Suppressor macrophage treated with lipopolysaccharide for 4 hours (primary cell): Measurements from ENCODE around the gene GET3.
A peak's percentile ranks its signal among the peaks of the same experiment; 100 is the strongest.
"Not testable (repeated sequence)": the region's sequence is repeated elsewhere in the genome, so short reads cannot be mapped to it uniquely, and the experiment has no call there.

Experiments used
- DNase-seq: peaks from one replicate; pipeline ENCODE4 v3.0.0-alpha.2; 2020

The GET3 gene

GRCh38 chr19:12736995-12737834 is at the start of gene GET3:
Gene GET3 (plus strand): TSS chr19:12737497. CDS start chr19:12737506, 9 bp downstream.
- DNase-seq = peak; percentile 95

DNA sequence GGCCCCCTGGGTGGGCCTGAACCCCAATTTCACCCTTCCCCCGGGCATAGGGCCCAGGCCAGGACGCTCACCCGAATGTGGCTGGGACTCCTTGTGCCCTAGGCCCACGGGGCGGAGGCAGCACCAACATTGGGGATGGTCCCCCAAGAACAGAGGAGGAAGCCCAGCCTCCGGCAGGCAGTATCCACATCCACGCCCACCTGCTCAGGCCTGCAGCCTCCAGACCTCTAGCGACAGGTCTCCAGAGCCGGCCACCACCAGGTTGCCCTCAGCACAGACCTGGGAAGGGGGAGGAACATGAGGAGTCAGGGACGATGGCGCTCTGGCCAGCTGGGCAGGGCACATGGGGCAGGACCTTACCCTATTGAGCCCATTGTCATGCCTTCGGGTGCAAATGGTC is 48.3 kb upstream of the GET3 start:
- DNase-seq = no peak

DNA sequence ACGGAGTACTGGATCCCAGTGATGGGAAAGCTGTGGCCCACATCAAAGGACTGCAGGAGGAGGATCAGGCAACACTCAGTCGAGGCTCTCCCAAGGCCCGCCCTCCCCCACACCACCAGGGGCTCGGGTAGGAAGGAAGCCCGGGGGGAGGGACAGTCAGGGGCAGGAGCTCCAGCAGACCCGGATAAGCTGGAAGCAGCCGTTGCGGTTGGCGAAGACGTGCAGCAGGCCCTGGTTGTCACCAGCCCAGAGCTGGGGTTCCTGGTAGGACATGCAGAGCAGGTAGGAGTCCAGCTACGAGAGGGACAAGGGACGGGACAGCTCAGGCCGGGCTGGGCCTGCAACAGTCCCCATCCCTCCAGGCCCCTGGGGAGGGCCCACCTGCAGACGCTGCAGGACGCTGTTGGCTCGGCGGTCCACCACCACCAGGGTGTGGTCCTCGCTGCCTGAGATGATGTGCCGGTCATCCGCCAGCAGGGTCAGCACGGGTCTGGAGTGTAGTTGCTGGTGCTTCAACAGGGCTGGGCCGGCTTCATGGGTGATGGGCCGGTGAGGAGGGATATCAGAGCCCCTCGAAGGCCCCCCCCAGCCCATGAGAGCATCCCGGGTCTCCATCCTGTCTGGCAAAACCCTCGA is 47.6 kb upstream of the GET3 start:
- DNase-seq = no peak

DNA sequence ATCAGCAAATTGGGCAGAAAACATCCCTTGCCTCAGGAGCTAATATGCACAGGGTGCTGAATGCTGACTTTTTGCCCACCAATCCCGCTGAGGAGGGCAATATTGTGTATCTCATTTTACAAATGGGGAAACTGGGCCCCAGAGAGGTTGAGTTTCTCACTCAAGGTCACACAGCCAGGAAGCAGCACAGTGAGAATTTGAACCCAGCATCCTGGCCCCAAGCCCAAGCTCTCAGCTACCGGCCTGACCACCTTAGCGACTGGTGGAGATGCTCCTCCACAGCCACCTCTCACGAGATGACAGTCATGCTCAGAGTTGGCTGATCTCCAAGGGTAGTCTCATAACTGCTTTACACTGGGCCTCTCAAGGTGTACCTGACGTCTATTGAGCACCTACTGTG is 44.3 kb upstream of the GET3 start:
- DNase-seq = no peak

DNA sequence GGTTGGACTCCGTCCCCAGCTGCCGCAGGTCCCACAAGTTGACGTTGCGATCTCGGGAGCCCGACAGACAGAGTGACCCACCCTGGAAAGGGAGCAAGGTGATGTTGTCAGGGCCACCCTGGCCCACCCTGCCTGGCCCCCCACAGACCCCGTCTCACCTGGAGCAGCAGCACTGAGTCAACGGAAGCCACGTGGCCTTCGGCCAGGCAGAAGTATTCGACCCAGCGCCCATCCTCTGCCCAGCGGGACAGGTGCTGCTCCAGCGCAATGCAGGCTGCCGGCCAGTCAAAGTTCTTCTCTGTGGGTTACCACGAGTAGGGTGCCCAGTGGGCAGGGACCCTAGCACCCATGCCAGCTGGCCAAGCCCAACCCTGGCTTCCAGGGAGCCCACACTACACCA is 42.7 kb upstream of the GET3 start:
- no peak for DNase-seq

DNA sequence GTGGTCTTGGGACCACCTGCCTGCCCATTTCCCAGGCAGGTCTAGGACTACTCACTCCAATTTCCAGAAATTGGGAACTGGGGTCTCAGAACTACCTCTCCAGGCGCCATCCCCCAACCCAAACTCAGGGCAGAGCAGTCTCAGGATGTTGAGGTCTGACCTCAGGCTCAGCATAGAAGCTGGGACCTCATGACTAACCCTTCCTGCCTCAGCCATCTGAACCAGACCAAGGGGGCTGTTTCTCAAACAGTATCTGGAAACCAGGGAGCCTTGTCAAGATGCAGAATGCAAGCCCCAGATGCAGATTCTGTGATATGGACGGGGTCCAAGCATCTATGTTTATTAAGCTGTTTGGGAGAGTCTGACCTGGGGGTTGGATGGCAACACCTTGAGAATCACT is 42.2 kb upstream of the GET3 start:
- no peak for DNase-seq

GRCh38 chr19:12695514-12695913 is 41.8 kb upstream of the GET3 start:
- DNase-seq = no peak

- DNase-seq = no peak
Observed at GRCh38 chr19:12695997-12696365, 41.3 kb upstream of the GET3 start.

DNA sequence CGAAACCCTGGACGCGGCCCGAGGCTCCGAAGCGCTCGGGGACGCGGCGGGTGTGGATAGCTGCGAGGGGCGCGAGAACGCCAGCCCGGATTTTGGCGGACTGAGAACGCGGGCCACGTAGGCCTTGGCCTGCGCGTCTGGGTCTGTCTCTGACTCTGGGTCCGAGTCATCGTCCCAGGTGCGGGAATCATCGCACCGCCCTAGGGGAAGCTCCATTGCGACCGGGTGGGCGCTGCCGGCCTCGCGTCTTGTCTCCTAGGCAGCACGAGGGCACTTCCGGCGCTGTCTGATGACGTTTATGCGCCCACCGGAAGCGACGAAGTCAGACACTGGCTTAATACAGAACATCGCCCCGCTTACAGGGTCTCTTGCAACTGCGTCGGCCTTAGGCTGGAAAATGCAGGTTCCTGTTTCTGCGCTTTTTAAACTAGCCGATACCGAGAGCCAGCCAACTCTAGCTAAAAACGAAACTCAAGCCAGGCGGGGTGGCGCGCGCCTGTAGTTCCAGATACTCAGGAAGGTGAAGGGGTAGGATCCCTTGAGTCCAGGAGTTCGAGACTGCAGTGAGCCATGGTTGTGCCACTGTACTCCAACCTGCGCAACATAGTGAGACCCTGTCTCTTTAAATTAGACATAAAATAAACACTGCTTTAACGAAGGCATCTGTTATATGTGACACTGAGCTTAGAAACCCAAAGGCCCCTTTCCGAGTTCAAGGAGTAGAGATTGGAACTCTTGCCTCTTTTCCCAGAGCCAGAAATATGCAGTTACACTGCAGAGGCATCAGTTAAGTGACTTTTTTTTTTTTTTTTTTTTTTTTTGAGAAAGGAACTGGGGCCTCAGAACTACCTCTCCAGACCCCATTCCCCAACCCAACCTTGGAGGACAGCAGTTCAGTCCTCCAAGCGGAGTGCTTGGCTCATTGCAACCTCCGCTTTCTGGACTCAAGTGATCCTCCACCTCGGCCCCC is 40.6 kb upstream of the GET3 start, which contains the start of gene FBXW9:
TSS of gene FBXW9 (minus strand) at position 266 of the 970 bp plus-strand sequence. CDS start at position 216, 50 bp downstream.
- DNase-seq = peak; percentile 98

- not testable (repeated sequence) for DNase-seq
Observed at GRCh38 chr19:12697425-12697824, 39.9 kb upstream of the GET3 start.

GRCh38 chr19:12698138-12698537 is 39.2 kb upstream of the GET3 start:
- no peak for DNase-seq

DNA sequence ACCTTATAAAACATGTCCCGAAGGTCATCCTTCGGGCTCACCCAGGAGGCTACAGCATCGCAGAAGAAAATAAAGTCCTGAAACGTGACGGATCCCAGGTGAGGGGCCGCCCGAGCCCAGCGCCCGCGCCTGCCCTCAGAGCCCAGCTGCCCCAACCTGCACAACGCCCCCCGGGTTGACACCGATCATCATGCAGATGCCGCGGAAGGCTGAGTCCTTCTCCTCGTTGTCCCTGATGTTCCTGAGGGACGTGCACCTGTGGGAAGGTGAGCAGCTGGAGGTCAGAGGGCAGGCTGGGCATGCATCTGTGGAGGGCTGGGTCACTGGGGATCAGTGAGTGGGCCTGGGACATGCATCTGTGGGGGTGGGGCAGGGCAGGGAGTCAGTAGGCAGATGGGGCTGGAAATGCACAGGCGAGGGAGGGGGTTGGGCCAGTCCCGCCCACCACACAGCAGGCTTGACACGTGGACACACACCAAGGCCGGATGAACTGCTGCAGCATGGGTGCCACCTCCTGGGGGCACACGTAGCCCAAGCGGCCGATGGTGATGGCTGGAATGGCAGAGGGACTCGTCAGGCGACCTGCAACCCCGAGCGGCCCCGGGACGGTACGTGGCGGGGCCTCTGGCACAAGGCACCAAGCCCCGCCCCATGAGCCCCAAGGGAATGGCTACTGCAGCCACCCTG is 35.6 kb upstream of the GET3 start:
- DNase-seq = no peak

- DNase-seq = peak; percentile 9
Observed at GRCh38 chr19:12703046-12703445, 34.3 kb upstream of the GET3 start.

- DNase-seq = no peak
Observed at GRCh38 chr19:12705169-12705568, 32.1 kb upstream of the GET3 start.

DNA sequence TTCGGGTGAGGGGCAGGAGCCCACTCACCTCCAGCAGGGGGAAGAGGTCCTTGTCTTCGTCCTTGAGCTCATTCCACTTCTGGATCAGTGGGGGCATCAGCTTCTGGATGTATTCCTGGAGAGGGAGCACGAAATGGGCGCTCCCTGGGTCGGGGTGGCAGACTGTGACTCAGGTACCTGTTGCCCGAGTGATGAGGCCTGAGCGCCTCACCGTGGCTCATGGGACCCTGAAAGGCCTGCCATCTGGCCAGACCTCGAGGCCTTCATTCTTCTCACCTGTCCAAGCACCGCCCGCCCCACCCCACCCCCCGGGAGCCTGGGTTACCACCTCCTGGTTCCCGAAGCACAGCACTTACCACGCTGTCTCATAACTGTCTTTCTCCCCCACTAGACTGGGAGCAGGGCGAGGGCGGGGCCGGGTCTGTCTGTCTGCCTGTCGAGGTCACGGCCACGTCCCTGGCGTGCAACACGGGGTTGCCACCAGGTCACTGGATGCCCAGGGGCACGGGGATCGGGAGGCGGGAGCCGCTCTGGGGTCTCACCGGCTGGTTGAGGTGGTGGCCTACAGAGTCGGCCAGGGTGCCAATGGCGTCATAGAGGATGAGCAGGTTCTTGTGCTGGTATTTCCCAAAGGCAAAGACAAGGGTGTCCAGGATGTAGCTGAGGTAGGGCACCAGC is 31.5 kb upstream of the GET3 start:
- DNase-seq = no peak

GRCh38 chr19:12706332-12706718 is 31.0 kb upstream of the GET3 start:
- no peak for DNase-seq

GRCh38 chr19:12708641-12709040 is 28.7 kb upstream of the GET3 start:
- no peak for DNase-seq

DNA sequence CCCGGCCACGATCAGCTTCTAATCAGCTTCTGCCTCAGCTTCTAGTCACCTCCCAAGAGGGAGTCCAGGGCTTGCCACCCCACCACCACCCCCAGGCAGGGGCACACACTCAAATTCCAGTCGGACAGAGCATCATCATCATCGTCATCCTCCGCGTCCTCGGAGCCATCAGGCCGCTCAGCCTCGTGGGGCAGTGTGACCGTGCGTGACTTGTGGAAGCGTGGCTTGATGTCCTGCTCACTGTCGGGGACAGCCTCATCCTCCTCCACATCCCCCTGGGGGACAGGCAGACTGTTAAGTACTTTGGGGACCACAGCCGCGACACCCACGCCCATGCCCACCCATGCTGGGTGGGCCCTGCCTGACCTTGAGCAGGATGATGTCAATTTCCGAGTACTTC is 26.1 kb upstream of the GET3 start:
- no peak for DNase-seq

GRCh38 chr19:12712077-12712476 is 25.2 kb upstream of the GET3 start:
- DNase-seq = not testable (repeated sequence)

GRCh38 chr19:12713304-12713703 is 24.0 kb upstream of the GET3 start:
- not testable (repeated sequence) for DNase-seq

- no peak for DNase-seq
Observed at GRCh38 chr19:12715102-12715501, 22.2 kb upstream of the GET3 start.

GRCh38 chr19:12715929-12716328 is 21.4 kb upstream of the GET3 start:
- DNase-seq = no peak
